Choroid plexus epithelial cell (primary cell): ENCODE results near the gene MS4A6E.

Experiments used
- DNase-seq: peaks from one replicate; pipeline ENCODE4 v3.0.0-alpha.2; 2010; ENCODE audit warnings: low read depth
- H3K4me3 ChIP-seq: 2 replicates; pipeline ENCODE4 v1.5.1; 2011; ENCODE audit warnings: low read depth, mild to moderate bottlenecking, control low read depth, low read length, moderate library complexity
- CTCF ChIP-seq: conservative IDR thresholded peaks from 2 replicates; pipeline ENCODE4 v1.5.1; 2011; ENCODE audit warnings: low read depth, mild to moderate bottlenecking, control low read depth, inconsistent platforms, low read length, moderate library complexity

The MS4A6E gene

GRCh38 chr11:60389279-60389910 is 62.3 kb downstream of the MS4A6E start:
- no peak for DNase-seq
- no peak overlapping the region for H3K4me3 ChIP-seq
- no peak for TF ChIP-seq CTCF

GRCh38 chr11:60390419-60390818 is 63.4 kb downstream of the MS4A6E start:
- H3K4me3 ChIP-seq = no peak overlapping the region
- DNase-seq = no peak
- no peak for TF ChIP-seq CTCF
